ENCODE results near the gene PFKFB1.
"Not testable (repeated sequence)": the region's sequence is repeated elsewhere in the genome, so short reads cannot be mapped to it uniquely, and the experiment has no call there.

PFKFB1 gene

GRCh38 chrX:54992911-54993622 lies 921 bp downstream of the PFKFB1 start:
- no peaks in the 10 kb centered on the region for H3K27me3 ChIP-seq (ENCODE audit: low read depth, low read length)
- H3K79me2 ChIP-seq (ENCODE audit: low read length): no peaks in the 10 kb centered on the region
- H3K27ac ChIP-seq (ENCODE audit: low read length): no peak overlapping the region
- no peak overlapping the region for H3K4me3 ChIP-seq (ENCODE audit: low read length)
- no peak overlapping the region for H2AFZ ChIP-seq (ENCODE audit: low read depth, low read length)
- H3K9me3 ChIP-seq (ENCODE audit: insufficient read depth, low read length): no peaks in the 10 kb centered on the region
- no peaks in the 10 kb centered on the region for H3K36me3 ChIP-seq (replicated peaks; ENCODE audit: low read depth, low read length)
- no peaks in the 10 kb centered on the region for H4K20me1 ChIP-seq (ENCODE audit: insufficient read depth, low read length)
- H3K9ac ChIP-seq (ENCODE audit: low read length): no peak overlapping the region
- H3K4me1 ChIP-seq (ENCODE audit: low read length): peaks cover 17% of the 10 kb centered on the region
- no peak overlapping the region for H3K4me2 ChIP-seq (ENCODE audit: low read length)
- TF ChIP-seq EZH2phosphoT487 (IDR thresholded peaks at IDR 0.05; ENCODE audit: low read depth) (no peak), CTCF (IDR thresholded peaks at IDR 0.05; ENCODE audit: low read depth, low read length) (no peak)

GRCh38 chrX:54991706-54992105 lies 2.3 kb downstream of the PFKFB1 start:
- Histone ChIP-seq H3K4me3 (ENCODE audit: low read length) (no peak overlapping the region), H3K79me2 (ENCODE audit: low read length) (no peaks in the 10 kb centered on the region), H2AFZ (ENCODE audit: low read depth, low read length) (no peak overlapping the region), H3K27ac (ENCODE audit: low read length) (no peak overlapping the region), H3K36me3 (replicated peaks; ENCODE audit: low read depth, low read length) (no peaks in the 10 kb centered on the region), H3K27me3 (ENCODE audit: low read depth, low read length) (no peaks in the 10 kb centered on the region), H3K4me2 (ENCODE audit: low read length) (no peak overlapping the region), H3K4me1 (ENCODE audit: low read length) (peaks cover 17% of the 10 kb centered on the region), H3K9ac (ENCODE audit: low read length) (no peak overlapping the region), H4K20me1 (ENCODE audit: insufficient read depth, low read length) (no peaks in the 10 kb centered on the region), H3K9me3 (ENCODE audit: insufficient read depth, low read length) (no peaks in the 10 kb centered on the region)
- TF ChIP-seq EZH2phosphoT487 (IDR thresholded peaks at IDR 0.05; ENCODE audit: low read depth) (no peak), CTCF (IDR thresholded peaks at IDR 0.05; ENCODE audit: low read depth, low read length) (no peak)

GRCh38 chrX:54983306-54983705 lies 10.7 kb downstream of the PFKFB1 start:
- H3K9ac ChIP-seq (ENCODE audit: low read length); H3K27me3 ChIP-seq (ENCODE audit: low read depth, low read length); H3K27ac ChIP-seq (ENCODE audit: low read length); H3K9me3 ChIP-seq (ENCODE audit: insufficient read depth, low read length); H3K79me2 ChIP-seq (ENCODE audit: low read length); H3K4me2 ChIP-seq (ENCODE audit: low read length); H4K20me1 ChIP-seq (ENCODE audit: insufficient read depth, low read length); H2AFZ ChIP-seq (ENCODE audit: low read depth, low read length); H3K4me3 ChIP-seq (ENCODE audit: low read length); H3K36me3 ChIP-seq (replicated peaks; ENCODE audit: low read depth, low read length): not testable (repeated sequence)
- peaks cover 17% of the 10 kb centered on the region for H3K4me1 ChIP-seq (ENCODE audit: low read length)

- Histone ChIP-seq H3K36me3 (replicated peaks; ENCODE audit: low read depth, low read length) (no peaks in the 10 kb centered on the region), H4K20me1 (ENCODE audit: insufficient read depth, low read length) (no peaks in the 10 kb centered on the region), H3K9ac (ENCODE audit: low read length) (peak overlapping the region; percentile 24; the same call in 1 of the 2 replicates), H2AFZ (ENCODE audit: low read depth, low read length) (peak overlapping the region; percentile 78), H3K4me1 (ENCODE audit: low read length) (peaks cover 17% of the 10 kb centered on the region), H3K27ac (ENCODE audit: low read length) (peak overlapping the region; percentile 36), H3K4me2 (ENCODE audit: low read length) (peak overlapping the region; percentile 65), H3K9me3 (ENCODE audit: insufficient read depth, low read length) (no peaks in the 10 kb centered on the region), H3K27me3 (ENCODE audit: low read depth, low read length) (no peaks in the 10 kb centered on the region), H3K4me3 (ENCODE audit: low read length) (peak overlapping the region; percentile 56), H3K79me2 (ENCODE audit: low read length) (no peaks in the 10 kb centered on the region)
- TF ChIP-seq CTCF (IDR thresholded peaks at IDR 0.05; ENCODE audit: low read depth, low read length) (no peak), EZH2phosphoT487 (IDR thresholded peaks at IDR 0.05; ENCODE audit: low read depth) (no peak)
Observed at GRCh38 chrX:54980334-54980733, 13.7 kb downstream of the PFKFB1 start.
